Stimulated activated CD4-positive, alpha-beta T cell treated with anti-CD3 and anti-CD28 coated beads, Interleukin-15, amount 100 ng/mL, for 48 hours (primary cell): ENCODE results near the gene EPS8.

Experiments used
- DNase-seq, 2 donors: peaks; one replicate each; pipeline ENCODE4 v3.0.0-alpha.2; 2020; ENCODE audit warnings: low read depth in 2 of 2

EPS8 gene

GRCh38 chr12:15602051-15602672 is 187.0 kb downstream of the EPS8 start:
- DNase-seq = no peak

- peak in 1 of 2 donors; percentile 8 for DNase-seq
Observed at GRCh38 chr12:15601210-15601800, 187.9 kb downstream of the EPS8 start.

GRCh38 chr12:15600223-15600935 is 188.8 kb downstream of the EPS8 start:
- no peak for DNase-seq

DNA sequence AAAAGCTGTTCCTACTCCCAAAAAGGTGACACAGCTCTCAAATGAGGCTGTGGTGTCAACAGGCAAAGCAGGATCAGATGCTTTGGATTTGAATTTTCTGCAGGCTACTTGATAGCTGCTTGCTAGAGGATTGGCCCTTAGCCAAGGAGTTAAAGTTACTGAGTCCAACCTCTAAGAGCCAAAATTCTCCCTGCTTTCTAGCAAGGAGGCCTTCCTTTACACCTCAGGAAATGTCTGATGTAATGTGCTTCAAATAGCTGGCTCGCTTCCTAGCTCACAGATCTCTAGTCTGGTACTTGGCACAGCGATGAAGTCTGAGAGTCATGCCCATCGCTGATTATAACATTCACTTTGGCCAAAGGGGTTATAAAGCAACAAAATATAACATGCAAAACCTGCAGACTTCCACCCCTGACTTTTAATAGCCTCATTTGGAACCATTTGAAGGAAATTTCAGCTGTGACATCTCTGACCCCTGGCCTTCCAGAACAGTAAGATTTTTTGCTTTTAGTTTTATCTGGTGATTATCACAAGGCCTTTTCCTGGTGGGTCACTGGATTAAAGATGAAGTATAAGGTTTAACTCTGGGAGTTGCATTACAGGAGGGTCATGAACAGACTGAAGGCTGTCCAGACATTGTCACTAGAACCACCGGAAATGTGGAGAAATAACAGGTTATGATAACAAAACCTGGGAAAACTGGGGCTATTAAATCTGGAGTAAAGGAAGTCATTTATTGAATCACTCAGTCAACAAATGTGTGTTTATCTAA is 189.7 kb downstream of the EPS8 start:
- DNase-seq = no peak

DNA sequence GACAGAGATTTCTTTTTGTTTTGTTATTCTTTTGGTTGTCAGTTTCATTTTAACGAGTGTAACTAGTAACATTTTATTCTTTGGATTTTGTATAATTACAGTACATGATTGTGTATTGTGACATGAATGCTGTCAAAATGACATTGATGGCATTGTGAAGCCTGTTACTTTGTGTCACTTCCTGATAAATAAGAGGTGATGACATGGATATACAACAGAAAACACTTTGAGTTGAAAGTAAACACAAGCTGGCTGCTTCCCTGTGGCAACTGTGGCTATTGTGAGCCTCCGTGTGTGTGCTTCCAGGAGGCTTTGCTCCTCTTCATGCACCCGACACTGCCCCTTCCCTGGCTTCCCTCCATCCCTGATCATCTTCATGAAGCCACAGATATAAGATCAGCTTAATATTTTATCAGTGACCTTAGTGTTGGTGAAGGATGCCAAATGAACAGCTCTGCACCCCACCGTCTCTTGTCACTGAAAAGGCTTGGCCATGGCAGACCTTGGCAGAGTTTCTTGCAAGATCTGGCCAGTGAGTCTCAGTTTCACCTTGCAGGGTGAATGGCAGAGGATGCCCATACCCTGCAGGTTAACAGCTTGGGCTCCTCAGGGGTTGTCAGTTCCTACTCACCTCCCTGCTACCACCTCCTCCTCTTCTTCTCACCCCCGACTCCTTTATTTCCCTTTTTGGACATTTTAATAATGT is 191.9 kb downstream of the EPS8 start:
- no peak for DNase-seq

- DNase-seq = no peak
Observed at GRCh38 chr12:15596174-15596573, 193.0 kb downstream of the EPS8 start.

DNA sequence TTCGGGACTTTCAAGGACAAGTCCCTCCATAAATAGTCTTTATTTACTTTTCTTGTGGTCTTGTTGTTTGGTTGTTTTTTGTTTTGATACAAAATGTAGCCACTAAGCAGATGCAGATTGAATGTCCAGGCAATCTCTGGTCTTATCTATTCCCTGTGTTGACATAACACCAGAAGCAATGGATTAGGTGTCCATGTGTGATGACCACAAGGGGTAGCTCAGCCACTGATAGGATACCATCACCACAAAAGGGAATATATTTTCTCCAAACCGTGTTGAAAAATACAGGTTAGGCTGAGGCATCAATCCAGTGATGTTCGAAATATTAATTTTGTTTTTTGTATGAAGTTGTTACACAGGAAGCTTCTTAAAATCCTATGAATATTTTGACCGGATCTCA is 196.3 kb downstream of the EPS8 start:
- no peak for DNase-seq

GRCh38 chr12:15591811-15592210 is 197.4 kb downstream of the EPS8 start:
- DNase-seq = no peak

- peak in 1 of 2 donors; percentile 5 for DNase-seq
Observed at GRCh38 chr12:15590180-15590826, 198.9 kb downstream of the EPS8 start.

GRCh38 chr12:15589328-15590032 is 199.7 kb downstream of the EPS8 start:
- DNase-seq = no peak

- no peak for DNase-seq
Observed at GRCh38 chr12:15584366-15585041, 204.7 kb downstream of the EPS8 start.

GRCh38 chr12:15583804-15584203 is 205.4 kb downstream of the EPS8 start:
- no peak for DNase-seq

GRCh38 chr12:15581006-15581405 is 208.2 kb downstream of the EPS8 start:
- DNase-seq = no peak

- no peak for DNase-seq
Observed at GRCh38 chr12:15580431-15580830, 208.8 kb downstream of the EPS8 start.

DNA sequence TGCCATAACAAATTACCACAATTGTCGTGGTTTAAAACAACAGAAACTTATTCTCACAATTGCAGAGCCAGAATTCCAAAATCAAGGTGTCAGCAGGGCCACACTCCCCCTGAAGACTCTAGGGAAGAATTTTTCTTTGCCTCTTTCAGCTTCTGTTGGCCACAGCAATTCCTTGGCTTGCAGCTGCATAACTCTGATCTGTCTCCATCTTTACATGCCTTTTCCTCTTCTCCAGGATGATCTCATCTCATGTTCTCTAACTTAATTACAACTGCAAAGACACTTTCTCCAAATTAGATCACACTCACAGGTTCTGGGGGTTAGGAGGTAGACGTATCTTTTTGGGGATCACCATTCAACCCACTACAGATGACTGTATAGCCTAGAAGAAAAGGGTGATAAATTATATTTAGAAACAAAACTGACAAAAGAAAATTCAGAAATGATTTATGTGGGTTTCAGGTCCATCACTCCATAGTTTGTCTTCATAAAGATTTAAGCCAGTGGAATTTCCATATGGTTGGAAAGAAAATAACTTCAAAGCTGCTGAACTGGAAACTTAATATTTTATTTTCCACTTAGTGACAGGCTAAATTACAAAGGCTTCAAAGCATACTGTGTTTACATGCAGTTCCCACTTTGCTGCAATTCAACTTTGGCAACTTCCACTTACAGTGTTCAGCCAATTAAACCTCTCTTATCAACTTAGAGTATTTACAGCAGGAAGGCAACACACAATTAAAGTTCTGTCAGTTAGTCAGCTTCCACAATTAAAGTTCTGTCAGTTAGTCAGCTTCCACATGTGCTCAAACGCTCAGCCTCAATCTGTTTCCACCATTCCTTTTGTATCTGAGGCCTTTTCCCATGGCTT is 213.3 kb downstream of the EPS8 start:
- DNase-seq = no peak

DNA sequence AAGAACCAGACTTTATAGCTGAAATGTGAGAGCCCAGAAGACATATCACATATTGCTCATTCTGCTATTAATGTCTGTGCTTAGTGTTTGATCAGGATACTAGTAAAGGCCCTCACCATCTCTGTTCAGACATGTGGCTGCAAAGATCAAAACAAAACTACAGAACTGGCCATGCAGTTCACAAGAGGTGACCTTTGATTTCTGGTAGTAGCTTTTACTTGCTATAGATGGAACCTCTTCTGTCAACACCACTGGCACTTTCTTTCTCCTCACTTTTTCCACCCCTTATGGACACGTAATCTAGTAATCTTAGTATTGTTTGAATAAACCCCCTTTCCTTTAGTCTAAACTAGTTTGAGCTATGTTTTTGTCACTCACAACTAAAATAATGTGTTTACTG is 214.8 kb downstream of the EPS8 start:
- no peak for DNase-seq
